ENCODE results near the gene ITGAX. TPM values are rescaled to one million over a fixed set of nuclear protein-coding genes. Genes with fewer than 3 reads are reported as not detected.

ITGAX gene
- total RNA-seq, 1 experiment from 2014 or later: 1.6 TPM

DNA sequence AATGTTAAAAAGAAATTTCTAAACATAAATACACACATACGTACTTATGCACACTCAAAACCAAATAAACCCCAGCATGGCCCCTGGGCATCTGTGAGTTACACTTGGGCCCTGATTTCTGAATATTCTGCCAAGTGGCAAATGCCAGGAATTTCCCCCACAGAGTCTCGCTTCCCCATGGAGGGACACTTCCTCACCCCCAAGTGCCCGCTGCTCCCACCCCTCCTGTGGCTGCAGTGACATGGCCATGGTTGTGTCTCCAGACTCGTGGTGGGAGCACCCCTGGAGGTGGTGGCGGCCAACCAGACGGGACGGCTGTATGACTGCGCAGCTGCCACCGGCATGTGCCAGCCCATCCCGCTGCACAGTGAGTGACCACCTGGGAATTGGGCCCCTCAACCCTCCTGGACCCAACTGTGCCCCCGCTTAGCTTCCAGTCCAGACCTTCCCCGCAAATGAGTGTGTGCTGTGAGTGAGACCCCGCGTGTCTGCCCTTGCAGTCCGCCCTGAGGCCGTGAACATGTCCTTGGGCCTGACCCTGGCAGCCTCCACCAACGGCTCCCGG lies 42.2 kb downstream of the ITGAX start:
- BruUV-seq (replicated peaks): no TSS peak
- H3K27me3 Mint-ChIP-seq (ENCODE audit: unreplicated experiment): peaks cover 13% of the 10 kb centered on the region
- H3K27ac Mint-ChIP-seq (ENCODE audit: unreplicated experiment): no peak overlapping the region
- H3K36me3 Mint-ChIP-seq (ENCODE audit: insufficient read depth, unreplicated experiment): no peaks in the 10 kb centered on the region
- intact Hi-C loops (cut with micrococcal nuclease; ENCODE audit: unreplicated experiment): no loop called here
- no peaks in the 10 kb centered on the region for H3K4me1 Mint-ChIP-seq (ENCODE audit: low read depth, unreplicated experiment)
- DNase-seq: no peak
- H3K4me3 Mint-ChIP-seq (ENCODE audit: low read depth, unreplicated experiment): no peak overlapping the region
- TF ChIP-seq, protein P1, sequence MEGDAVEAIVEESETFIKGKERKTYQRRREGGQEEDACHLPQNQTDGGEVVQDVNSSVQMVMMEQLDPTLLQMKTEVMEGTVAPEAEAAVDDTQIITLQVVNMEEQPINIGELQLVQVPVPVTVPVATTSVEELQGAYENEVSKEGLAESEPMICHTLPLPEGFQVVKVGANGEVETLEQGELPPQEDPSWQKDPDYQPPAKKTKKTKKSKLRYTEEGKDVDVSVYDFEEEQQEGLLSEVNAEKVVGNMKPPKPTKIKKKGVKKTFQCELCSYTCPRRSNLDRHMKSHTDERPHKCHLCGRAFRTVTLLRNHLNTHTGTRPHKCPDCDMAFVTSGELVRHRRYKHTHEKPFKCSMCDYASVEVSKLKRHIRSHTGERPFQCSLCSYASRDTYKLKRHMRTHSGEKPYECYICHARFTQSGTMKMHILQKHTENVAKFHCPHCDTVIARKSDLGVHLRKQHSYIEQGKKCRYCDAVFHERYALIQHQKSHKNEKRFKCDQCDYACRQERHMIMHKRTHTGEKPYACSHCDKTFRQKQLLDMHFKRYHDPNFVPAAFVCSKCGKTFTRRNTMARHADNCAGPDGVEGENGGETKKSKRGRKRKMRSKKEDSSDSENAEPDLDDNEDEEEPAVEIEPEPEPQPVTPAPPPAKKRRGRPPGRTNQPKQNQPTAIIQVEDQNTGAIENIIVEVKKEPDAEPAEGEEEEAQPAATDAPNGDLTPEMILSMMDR (IDR thresholded peaks at IDR 0.05; ENCODE audit: unreplicated experiment): no peak
- H3K9me3 Mint-ChIP-seq (ENCODE audit: low read depth, unreplicated experiment): peaks cover 6% of the 10 kb centered on the region
- CTCF ChIA-PET: no interaction called here

DNA sequence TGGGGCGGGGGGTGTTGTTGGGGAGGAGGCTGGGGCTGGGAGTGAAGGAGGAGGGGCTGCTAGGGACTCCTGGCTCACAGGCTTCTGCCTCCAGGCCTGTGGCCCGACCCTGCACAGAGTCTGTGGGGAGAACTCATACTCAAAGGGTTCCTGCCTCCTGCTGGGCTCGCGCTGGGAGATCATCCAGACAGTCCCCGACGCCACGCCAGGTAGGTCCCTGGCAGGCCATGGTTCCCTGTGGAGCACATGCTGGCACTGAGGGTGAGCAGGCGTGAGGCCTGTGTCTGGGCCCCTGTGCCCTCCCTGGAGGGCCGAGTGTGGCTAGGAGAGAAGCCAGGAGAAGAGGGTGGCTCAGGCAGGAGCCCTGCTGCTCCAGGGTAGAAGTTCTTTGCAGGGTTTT lies 42.7 kb downstream of the ITGAX start:
- no peak for DNase-seq
- peaks cover 6% of the 10 kb centered on the region for H3K9me3 Mint-ChIP-seq (ENCODE audit: low read depth, unreplicated experiment)
- H3K4me1 Mint-ChIP-seq (ENCODE audit: low read depth, unreplicated experiment): no peaks in the 10 kb centered on the region
- H3K27me3 Mint-ChIP-seq (ENCODE audit: unreplicated experiment): peaks cover 13% of the 10 kb centered on the region
- CTCF ChIA-PET: no interaction called here
- H3K27ac Mint-ChIP-seq (ENCODE audit: unreplicated experiment): no peak overlapping the region
- no TSS peak for BruUV-seq (replicated peaks)
- H3K36me3 Mint-ChIP-seq (ENCODE audit: insufficient read depth, unreplicated experiment): no peaks in the 10 kb centered on the region
- H3K4me3 Mint-ChIP-seq (ENCODE audit: low read depth, unreplicated experiment): no peak overlapping the region
- TF ChIP-seq, protein P1 (IDR thresholded peaks at IDR 0.05; ENCODE audit: unreplicated experiment): no peak
- intact Hi-C loops (cut with micrococcal nuclease; ENCODE audit: unreplicated experiment): no loop called here

DNA sequence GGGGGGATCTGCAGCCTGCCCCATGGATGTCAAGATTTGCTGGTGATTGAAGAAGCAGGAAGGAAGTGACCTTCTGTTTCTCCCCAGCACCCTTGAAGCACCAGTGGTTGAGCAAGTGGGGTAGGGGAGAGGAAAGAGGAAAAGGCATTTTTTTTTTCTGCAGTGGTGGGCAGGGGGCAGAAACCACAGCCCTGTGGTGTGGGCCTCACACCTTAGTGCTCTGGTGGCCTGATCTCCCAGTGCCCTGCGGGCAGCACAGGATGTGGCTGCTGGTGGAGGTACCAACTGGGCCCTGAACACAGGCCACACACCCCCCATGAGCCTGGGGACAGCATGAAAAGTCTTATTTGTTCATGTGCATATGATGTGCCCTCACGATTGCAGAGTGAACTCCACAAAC lies 45.2 kb downstream of the ITGAX start:
- H3K27me3 Mint-ChIP-seq (ENCODE audit: unreplicated experiment): peaks cover 8% of the 10 kb centered on the region
- no peak overlapping the region for H3K4me3 Mint-ChIP-seq (ENCODE audit: low read depth, unreplicated experiment)
- no peak for DNase-seq
- no peak overlapping the region for H3K27ac Mint-ChIP-seq (ENCODE audit: unreplicated experiment)
- CTCF ChIA-PET: no interaction called here
- TF ChIP-seq, protein P1 (IDR thresholded peaks at IDR 0.05; ENCODE audit: unreplicated experiment): no peak
- peaks cover 6% of the 10 kb centered on the region for H3K9me3 Mint-ChIP-seq (ENCODE audit: low read depth, unreplicated experiment)
- BruUV-seq (replicated peaks): no TSS peak
- no peaks in the 10 kb centered on the region for H3K36me3 Mint-ChIP-seq (ENCODE audit: insufficient read depth, unreplicated experiment)
- H3K4me1 Mint-ChIP-seq (ENCODE audit: low read depth, unreplicated experiment): peaks cover 13% of the 10 kb centered on the region
- intact Hi-C loops (cut with micrococcal nuclease; ENCODE audit: unreplicated experiment): no loop called here

DNA sequence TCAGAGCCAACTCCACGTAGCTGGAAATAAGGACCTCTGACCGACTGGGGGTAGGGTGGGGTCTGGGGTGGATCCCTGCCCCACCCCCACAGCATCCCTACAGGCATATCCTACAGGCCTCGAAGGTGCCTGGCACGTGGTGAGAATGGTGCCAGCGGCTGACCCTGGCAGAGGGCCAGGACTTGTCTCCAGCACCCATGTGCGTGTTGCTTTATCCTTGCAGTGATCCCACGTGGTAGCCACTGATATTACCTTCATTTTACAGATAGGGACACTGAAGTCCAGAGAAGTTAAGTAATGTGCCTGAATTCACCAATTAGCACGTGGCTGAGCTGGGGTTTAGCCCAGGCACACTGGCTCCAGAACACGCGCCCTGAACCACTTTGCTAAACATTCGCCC lies 46.5 kb downstream of the ITGAX start:
- TF ChIP-seq, protein P1 (IDR thresholded peaks at IDR 0.05; ENCODE audit: unreplicated experiment): no peak

More for the DNA sequence above, 46.5 kb downstream of the ITGAX start:
- Mint-ChIP-seq H3K4me1 (ENCODE audit: low read depth, unreplicated experiment) (peaks cover 13% of the 10 kb centered on the region), H3K27ac (ENCODE audit: unreplicated experiment) (no peak overlapping the region), H3K36me3 (ENCODE audit: insufficient read depth, unreplicated experiment) (no peaks in the 10 kb centered on the region), H3K27me3 (ENCODE audit: unreplicated experiment) (no peaks in the 10 kb centered on the region), H3K9me3 (ENCODE audit: low read depth, unreplicated experiment) (peaks cover 6% of the 10 kb centered on the region), H3K4me3 (ENCODE audit: low read depth, unreplicated experiment) (no peak overlapping the region)
- DNase-seq: no peak
- intact Hi-C loops (cut with micrococcal nuclease; ENCODE audit: unreplicated experiment): no loop called here
- CTCF ChIA-PET: no interaction called here
- BruUV-seq (replicated peaks): no TSS peak

Data from Calu3 (cell line).